HepG2 (cell line): ENCODE measurements around the gene KLRC4. TPM values are rescaled to one million over a fixed set of nuclear protein-coding genes. Genes with fewer than 3 reads are reported as not detected.
"Not testable (repeated sequence)": the region's sequence is repeated elsewhere in the genome, so short reads cannot be mapped to it uniquely, and the experiment has no call there.

Experiments used
- ATAC-seq: fragments of 200-7000 bp; cut with Tn5 transposase; 3 replicates; pipeline ENCODE4 v1.9.1; 2020; ENCODE audit warnings: mild to moderate bottlenecking, moderate library complexity
- BruUV-seq: library from RNA; stranded (reverse); fragments of 400-500 nt; replicated peaks from 2 replicates; lab custom pipeline; 2021; lab: Mats Ljungman, UMichigan
- CTCF ChIA-PET: fragments of 300-600 bp; formaldehyde crosslinking; extraction: SDS; loops from one replicate; lab custom pipeline; 2021; ENCODE audit warnings: low total read pairs, inconsistent platforms, low intra/inter-chr PET ratio; lab: Yijun Ruan, JAX
- POLR2A ChIA-PET: fragments of 350-600 bp; sonication (Branson Sonifier 250); formaldehyde crosslinking; loops from one replicate; lab custom pipeline; 2020; ENCODE audit warnings: antibody characterized with exemption, inconsistent platforms; lab: Yijun Ruan, JAX
- DNase-seq: peaks from one replicate; pipeline ENCODE4 v3.0.0-alpha.2; 2015; ENCODE audit warnings: low spot score
- FAIRE-seq: peaks from 3 replicates; lab custom pipeline; 2011; peaks lifted over from hg19 to GRCh38; lab: Jason Lieb, UNC
- H2AFZ ChIP-seq: one replicate; pipeline ENCODE4 v1.6.1; 2011; ENCODE audit warnings: low read length, inconsistent platforms
- H3K27ac ChIP-seq: fragments of 300-600 bp; 3 replicates; pipeline ENCODE4 v1.8.0; 2011; ENCODE audit warnings: mixed run types, mild to moderate bottlenecking, mixed read lengths, low read length, inconsistent platforms; ENCODE audit not compliant: insufficient read depth; ENCODE audit errors: extremely low read length
- H3K27me3 ChIP-seq, 2 experiments: fragments of 200-600 bp in 1 of 2; 2 replicates in 1 of 2; 3 replicates in 1 of 2; pipeline versions ENCODE4 v1.6.0 to v1.8.0; 2011; ENCODE audit warnings: low read length in 2 of 2, mild to moderate bottlenecking in 2 of 2, moderate library complexity in 2 of 2, inconsistent platforms in 1 of 2; ENCODE audit not compliant: insufficient read depth in 2 of 2, control insufficient read depth in 1 of 2
- H3K36me3 ChIP-seq, 2 experiments: fragments of 200-600 bp in 1 of 2; replicated peaks in 1 of 2; 2 replicates in 1 of 2; 3 replicates in 1 of 2; pipeline versions ENCODE4 v1.5.1 to v1.8.0; 2011; ENCODE audit warnings: low read length in 2 of 2, inconsistent platforms in 1 of 2; ENCODE audit not compliant: insufficient read depth in 2 of 2, control insufficient read depth in 1 of 2
- H3K4me1 ChIP-seq: 2 replicates; pipeline ENCODE4 v1.5.1; 2012; ENCODE audit warnings: low read length, inconsistent platforms; ENCODE audit not compliant: insufficient read depth
- H3K4me2 ChIP-seq: 2 replicates; pipeline ENCODE4 v1.6.0; 2011; ENCODE audit warnings: low read depth, low read length, inconsistent platforms
- H3K4me3 ChIP-seq, 3 experiments: fragments of 200-600 bp in 1 of 3; sonication (generic), shearing (Covaris generic) in 1 of 3; replicated peaks in 1 of 3; 2 replicates each; pipeline ENCODE4 v1.5.1; 2011 to 2016; ENCODE audit warnings: low read length in 3 of 3, inconsistent platforms in 2 of 3, low read depth in 2 of 3, mild to moderate bottlenecking in 2 of 3, control low read depth in 1 of 3, mixed read lengths in 1 of 3; ENCODE audit not compliant: insufficient read depth in 1 of 3
- H3K79me2 ChIP-seq: one replicate; pipeline ENCODE4 v1.6.1; 2011; ENCODE audit warnings: low read length, inconsistent platforms; ENCODE audit not compliant: insufficient read depth
- H3K9ac ChIP-seq: 2 replicates; pipeline ENCODE4 v1.6.0; 2011; ENCODE audit warnings: mild to moderate bottlenecking, low read depth, low read length, inconsistent platforms; ENCODE audit not compliant: insufficient read depth
- H3K9me3 ChIP-seq: 2 replicates; pipeline ENCODE4 v1.5.1; 2012; ENCODE audit warnings: mild to moderate bottlenecking, low read length
- H4K20me1 ChIP-seq: 2 replicates; pipeline ENCODE4 v1.6.0; 2011; ENCODE audit warnings: inconsistent platforms, mild to moderate bottlenecking, low read length, moderate library complexity; ENCODE audit not compliant: insufficient read depth
- BATF2 ChIP-seq: sonication (generic); formaldehyde crosslinking; IDR thresholded peaks from 2 replicates; pipeline ENCODE4 v1.8.0; 2022; ENCODE audit warnings: mild to moderate bottlenecking, missing genetic modification reagents, moderate library complexity
- DR1 ChIP-seq: sonication (generic); formaldehyde crosslinking; IDR thresholded peaks from 2 replicates; pipeline ENCODE4 v1.8.0; 2021; ENCODE audit warnings: mild to moderate bottlenecking, missing genetic modification reagents, inconsistent platforms
- HOXD1 ChIP-seq: sonication (generic); formaldehyde crosslinking; IDR thresholded peaks from 2 replicates; pipeline ENCODE4 v1.5.0; 2020; ENCODE audit warnings: missing genetic modification reagents
- RCOR2 ChIP-seq: IDR thresholded peaks from 2 replicates; pipeline ENCODE4 v1.6.1; 2016; ENCODE audit warnings: missing biosample characterization, missing genetic modification reagents
- ZNF772 ChIP-seq: sonication (generic); formaldehyde crosslinking; IDR thresholded peaks from 2 replicates; pipeline ENCODE4 v1.5.0; 2020; ENCODE audit warnings: mild to moderate bottlenecking, missing genetic modification reagents
- WGBS: methylation state at CpG from one replicate; pipeline ENCODE4 v1.1.6; 2017; ENCODE audit warnings: low lambda C conversion rate; 5-methylcytosine and 5-hydroxymethylcytosine counted together
- in situ Hi-C: cut with HindIII; loops from 2 replicates; pipeline ENCODE4 v1.10.0; 2017; ENCODE audit warnings: low pct_unique_long_range_greater_than_20kb; ENCODE audit not compliant: extremely low pct_ligation_motif_present
- intact Hi-C: fragments of 100-400 bp; cut with micrococcal nuclease; formaldehyde crosslinking; loops from one replicate; pipeline ENCODE4 v1.10.0; 2022; ENCODE audit not compliant: unreplicated experiment
- polyA plus RNA-seq, 8 experiments: library from polyadenylated mRNA; depleted of rRNA in 3 of 8; stranded (reverse) in 7 of 8; unstranded in 1 of 8; fragments of >200 nt; fragmentation: Illumina TruSeq in 4 of 8; extraction: Trizol in 4 of 8; gene quantifications; 2 replicates each; pipeline versions ENCODE4 v1.2.1 to v1.2.3, GENCODE V29; 2011 to 2016; ENCODE audit warnings: low read depth in 4 of 8, missing spikeins in 1 of 8, mixed read lengths in 1 of 8; ENCODE audit not compliant: insufficient read depth in 1 of 8
- total RNA-seq, 5 experiments: library from RNA; depleted of rRNA; stranded (reverse); fragments of >200 nt; fragmentation: Illumina TruSeq; extraction: Trizol; gene quantifications; 2 replicates each; pipeline ENCODE4 v1.2.3, GENCODE V29; 2016; ENCODE audit warnings: low read depth in 1 of 5
- TF ChIP-seq, protein P1 (sequence below): sonication (generic); formaldehyde crosslinking; IDR thresholded peaks from 2 replicates; pipeline ENCODE4 v1.5.0; 2020; ENCODE audit warnings: missing genetic modification reagents
- TF ChIP-seq, protein P2 (sequence below): sonication (generic); formaldehyde crosslinking; IDR thresholded peaks from 2 replicates; pipeline ENCODE4 v1.4.0; 2020; ENCODE audit warnings: missing genetic modification reagents

Gene KLRC4
- total and polyA plus RNA-seq, 2 of the 13 experiments (the other 11 are each of a cell fraction or from before 2014, with no cell fraction given): 0.09 TPM; not detected in 1

- no peaks in the 10 kb centered on the region for H3K9me3 ChIP-seq
- H3K27ac ChIP-seq: no peak overlapping the region
- ChIA-PET CTCF (no interaction called here), POLR2A (no interaction called here)
- no peak for ATAC-seq
- in situ Hi-C loops: no loop called here
- BruUV-seq: no TSS peak
- intact Hi-C loops: no loop called here
- H3K79me2 ChIP-seq: no peaks in the 10 kb centered on the region
- no peaks in the 10 kb centered on the region for H3K4me1 ChIP-seq
- TF ChIP-seq DR1: no peak
- TF ChIP-seq ZNF772 (CRISPR knock-in tag): no peak
- TF ChIP-seq RCOR2 (CRISPR knock-in tag): no peak
- TF ChIP-seq, protein P1, sequence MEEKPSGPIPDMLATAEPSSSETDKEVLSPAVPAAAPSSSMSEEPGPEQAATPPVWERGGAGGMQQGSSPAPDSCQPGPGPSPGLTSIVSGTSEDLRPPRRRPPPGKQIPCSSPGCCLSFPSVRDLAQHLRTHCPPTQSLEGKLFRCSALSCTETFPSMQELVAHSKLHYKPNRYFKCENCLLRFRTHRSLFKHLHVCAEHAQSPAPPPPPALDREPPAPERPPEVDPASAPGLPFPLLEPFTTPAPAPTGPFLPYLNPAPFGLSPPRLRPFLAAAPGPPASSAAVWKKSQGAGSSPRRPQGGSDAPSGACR (CRISPR knock-in tag): no peak
- TF ChIP-seq, protein P2, sequence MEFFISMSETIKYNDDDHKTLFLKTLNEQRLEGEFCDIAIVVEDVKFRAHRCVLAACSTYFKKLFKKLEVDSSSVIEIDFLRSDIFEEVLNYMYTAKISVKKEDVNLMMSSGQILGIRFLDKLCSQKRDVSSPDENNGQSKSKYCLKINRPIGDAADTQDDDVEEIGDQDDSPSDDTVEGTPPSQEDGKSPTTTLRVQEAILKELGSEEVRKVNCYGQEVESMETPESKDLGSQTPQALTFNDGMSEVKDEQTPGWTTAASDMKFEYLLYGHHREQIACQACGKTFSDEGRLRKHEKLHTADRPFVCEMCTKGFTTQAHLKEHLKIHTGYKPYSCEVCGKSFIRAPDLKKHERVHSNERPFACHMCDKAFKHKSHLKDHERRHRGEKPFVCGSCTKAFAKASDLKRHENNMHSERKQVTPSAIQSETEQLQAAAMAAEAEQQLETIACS (CRISPR knock-in tag): no peak
- TF ChIP-seq HOXD1 (CRISPR knock-in tag): no peak
- no peak for TF ChIP-seq BATF2 (CRISPR knock-in tag)
- H2AFZ ChIP-seq: no peak overlapping the region
- H3K36me3 ChIP-seq: no peaks in the 10 kb centered on the region
- no peaks in the 10 kb centered on the region for H4K20me1 ChIP-seq
- no peak for FAIRE-seq
- H3K27me3 ChIP-seq: no peaks in the 10 kb centered on the region
- H3K4me2 ChIP-seq: no peak overlapping the region
- no peak overlapping the region for H3K4me3 ChIP-seq
- no peak overlapping the region for H3K9ac ChIP-seq
- WGBS: 17% methylated on average over 9 of the region's 9 CpGs
- DNase-seq: no peak
Observed at GRCh38 chr12:10388624-10389413, 20.7 kb downstream of the KLRC4 start.

- H3K79me2 ChIP-seq, in situ Hi-C loops, H2AFZ ChIP-seq, H3K9ac ChIP-seq, ATAC-seq, H3K4me1 ChIP-seq, H3K9me3 ChIP-seq, CTCF ChIA-PET, H3K4me2 ChIP-seq, BruUV-seq, H3K27me3 ChIP-seq, DNase-seq, H3K36me3 ChIP-seq, H4K20me1 ChIP-seq, POLR2A ChIA-PET, H3K27ac ChIP-seq, H3K4me3 ChIP-seq, intact Hi-C loops, FAIRE-seq: not testable (repeated sequence)
- WGBS: 44% methylated on average over 6 of the region's 6 CpGs
Observed at GRCh38 chr12:10387498-10387897, 22.1 kb downstream of the KLRC4 start.
